ENCODE results near the gene IDS. TPM values are rescaled to one million over a fixed set of nuclear protein-coding genes. Genes with fewer than 3 reads are reported as not detected.

IDS gene
- total and polyA plus RNA-seq, 4 donors, result 5.3 to 21.9 (median 15.4) TPM

DNA sequence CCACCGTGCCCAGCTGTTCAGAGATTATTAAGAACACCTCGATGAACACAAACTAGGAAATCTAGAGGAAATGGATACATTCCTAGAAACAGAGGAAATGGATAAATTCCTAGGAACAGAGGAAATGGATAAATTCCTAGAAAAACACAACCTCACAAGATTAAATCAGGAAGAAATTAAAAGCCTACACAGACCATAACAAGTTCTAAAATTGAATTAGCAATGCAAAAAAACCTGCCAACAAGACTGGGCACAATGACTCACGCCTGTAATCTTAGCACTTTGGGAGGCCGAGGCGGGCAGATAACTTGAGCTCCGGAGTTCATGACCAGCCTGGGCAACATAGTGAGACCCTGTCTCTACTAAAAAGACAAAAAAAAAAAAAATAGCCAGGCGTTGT is 13.1 kb upstream of the IDS start:
- WGBS, result 69% methylated on average over 7 of the region's 7 CpGs
- TF ChIP-seq JUND (IDR thresholded peaks at IDR 0.05) (no peak), YY1 (IDR thresholded peaks at IDR 0.05) (no peak), HNF4G (IDR thresholded peaks at IDR 0.05) (no peak), TAF1 (conservative IDR thresholded peaks at IDR 0.05) (no peak)
- no peaks in the 10 kb centered on the region for H3K27me3 ChIP-seq (ENCODE audit: control insufficient read depth in 4 of 4, insufficient read depth in 4 of 4, low read length in 3 of 4)
- H3K4me1 ChIP-seq (ENCODE audit: control insufficient read depth in 4 of 4, insufficient read depth in 4 of 4, low read length in 3 of 4), result peaks cover 0 to 4% (median 0%) of the 10 kb centered on the region in 4 donors
- no peaks in the 10 kb centered on the region for H3K36me3 ChIP-seq (ENCODE audit: control insufficient read depth in 4 of 4, insufficient read depth in 3 of 4, low read depth in 1 of 4, low read length in 3 of 4)
- H3K27ac ChIP-seq (ENCODE audit: low read depth in 1 of 2, low read length in 2 of 2), result no peak overlapping the region
- no peaks in the 10 kb centered on the region for H3K9me3 ChIP-seq (ENCODE audit: control insufficient read depth in 4 of 4, low read length in 3 of 4)
- H3K9ac ChIP-seq (ENCODE audit: low read depth in 1 of 2, low read length in 2 of 2), result no peak overlapping the region
- DNase-seq (ENCODE audit: low spot score), result no peak
- H3K4me3 ChIP-seq (ENCODE audit: low read depth in 1 of 3, low read length in 3 of 3), result no peak overlapping the region

DNA sequence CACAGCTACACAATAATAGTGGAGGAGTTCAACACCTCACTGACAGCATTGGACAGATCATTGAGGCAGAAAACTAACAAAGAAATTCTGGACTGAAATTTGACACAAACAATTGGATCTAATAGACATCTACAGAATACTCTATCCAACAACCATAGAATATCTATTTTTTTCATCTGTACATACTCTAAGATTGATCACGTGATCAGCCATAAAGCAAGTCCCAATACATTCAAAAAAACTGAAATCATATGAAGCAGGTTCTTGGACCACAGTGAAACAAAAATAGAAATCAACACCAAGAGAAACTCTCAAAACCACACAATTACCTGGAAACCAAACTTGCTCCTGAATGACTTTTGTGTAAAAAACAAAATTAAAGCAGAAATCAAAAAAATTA is 12.2 kb upstream of the IDS start:
- no peaks in the 10 kb centered on the region for H3K9me3 ChIP-seq (ENCODE audit: control insufficient read depth in 4 of 4, low read length in 3 of 4)
- TF ChIP-seq YY1 (IDR thresholded peaks at IDR 0.05) (no peak), SP1 (IDR thresholded peaks at IDR 0.05) (no peak), NR2F2 (IDR thresholded peaks at IDR 0.05) (no peak), EGR1 (IDR thresholded peaks at IDR 0.05; ENCODE audit: low read depth in 2 of 2) (no peak), HNF4G (IDR thresholded peaks at IDR 0.05) (no peak), GABPA (IDR thresholded peaks at IDR 0.05 in 1 of 2, conservative IDR thresholded peaks at IDR 0.05 in 1 of 2) (no peak), RXRA (IDR thresholded peaks at IDR 0.05) (no peak), CTCF (IDR thresholded peaks at IDR 0.05; ENCODE audit: low read depth, low read length, missing input control) (no peak), TAF1 (conservative IDR thresholded peaks at IDR 0.05) (no peak), REST (IDR thresholded peaks at IDR 0.05) (no peak), HNF4A (conservative IDR thresholded peaks at IDR 0.05) (no peak), FOXA2 (IDR thresholded peaks at IDR 0.05) (no peak), ATF3 (IDR thresholded peaks at IDR 0.05) (no peak)
- TF ChIP-seq, protein P1, sequence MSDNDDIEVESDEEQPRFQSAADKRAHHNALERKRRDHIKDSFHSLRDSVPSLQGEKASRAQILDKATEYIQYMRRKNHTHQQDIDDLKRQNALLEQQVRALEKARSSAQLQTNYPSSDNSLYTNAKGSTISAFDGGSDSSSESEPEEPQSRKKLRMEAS (IDR thresholded peaks at IDR 0.05), result no peak
- 95% methylated on average over 1 of the region's 1 CpG for WGBS

More for the DNA sequence above, 12.2 kb upstream of the IDS start:
- Histone ChIP-seq H3K4me1 (ENCODE audit: control insufficient read depth in 4 of 4, insufficient read depth in 4 of 4, low read length in 3 of 4) (peaks cover 0 to 2% (median 0%) of the 10 kb centered on the region in 4 donors), H3K9ac (ENCODE audit: low read depth in 1 of 2, low read length in 2 of 2) (no peak overlapping the region), H3K36me3 (ENCODE audit: control insufficient read depth in 4 of 4, insufficient read depth in 3 of 4, low read depth in 1 of 4, low read length in 3 of 4) (no peaks in the 10 kb centered on the region), H3K4me3 (ENCODE audit: low read depth in 1 of 3, low read length in 3 of 3) (no peak overlapping the region), H3K27ac (ENCODE audit: low read depth in 1 of 2, low read length in 2 of 2) (no peak overlapping the region), H3K27me3 (ENCODE audit: control insufficient read depth in 4 of 4, insufficient read depth in 4 of 4, low read length in 3 of 4) (no peaks in the 10 kb centered on the region)
- DNase-seq (ENCODE audit: low spot score), result no peak
